Natural killer cell (primary cell): ENCODE measurements around the gene MRS2. TPM values are rescaled to one million over a fixed set of nuclear protein-coding genes. Genes with fewer than 3 reads are reported as not detected.
A peak's percentile ranks its signal among the peaks of the same experiment; 100 is the strongest.

Experiments used
- ATAC-seq, 3 donors: fragments of 150-1000 bp in 2 of 3; fragments of 200-7000 bp in 1 of 3; cut with Tn5 transposase; 1 replicate in 1 of 3; 2 replicates in 2 of 3; pipeline ENCODE4 v1.10.0; 2021; ENCODE audit warnings: mild to moderate bottlenecking in 2 of 3, moderate library complexity in 2 of 3
- DNase-seq, 2 donors: peaks; one replicate each; pipeline versions ENCODE4 v3.0.0 to v3.0.0-alpha.2; 2013 to 2021; ENCODE audit warnings: mixed read lengths in 1 of 2
- H3K27ac ChIP-seq: one replicate; pipeline ENCODE4 v1.5.1; 2013; ENCODE audit warnings: mild to moderate bottlenecking, low read length
- H3K27me3 ChIP-seq: one replicate; pipeline ENCODE4 v1.6.1; 2013; ENCODE audit warnings: low read length; ENCODE audit not compliant: control insufficient read depth, insufficient read depth
- H3K36me3 ChIP-seq: one replicate; pipeline ENCODE4 v1.6.1; 2013; ENCODE audit warnings: low read length; ENCODE audit not compliant: control insufficient read depth, insufficient read depth
- H3K4me1 ChIP-seq: one replicate; pipeline ENCODE4 v1.6.1; 2013; ENCODE audit warnings: low read length; ENCODE audit not compliant: control insufficient read depth, insufficient read depth
- H3K4me3 ChIP-seq: one replicate; pipeline ENCODE4 v1.5.1; 2013; ENCODE audit warnings: low read length
- H3K9me3 ChIP-seq: one replicate; pipeline ENCODE4 v1.6.1; 2013; ENCODE audit warnings: low read length; ENCODE audit not compliant: control insufficient read depth, insufficient read depth
- H3K27ac Mint-ChIP-seq, 2 donors: one replicate each; pipeline ENCODE4 v1.8.0; 2022; ENCODE audit warnings: mild to moderate bottlenecking in 2 of 2, mixed read lengths in 2 of 2, moderate library complexity in 1 of 2
- H3K27me3 Mint-ChIP-seq, 2 donors: one replicate each; pipeline ENCODE4 v1.8.0; 2022; ENCODE audit warnings: low read depth in 2 of 2, mixed read lengths in 2 of 2
- H3K36me3 Mint-ChIP-seq: one replicate; pipeline ENCODE4 v1.8.0; 2022; ENCODE audit warnings: mixed read lengths
- H3K4me1 Mint-ChIP-seq, 2 donors: one replicate each; pipeline ENCODE4 v1.8.0; 2022; ENCODE audit warnings: mixed read lengths in 2 of 2
- H3K4me3 Mint-ChIP-seq: one replicate; pipeline ENCODE4 v1.8.0; 2022; ENCODE audit warnings: mild to moderate bottlenecking, moderate library complexity, mixed read lengths
- H3K9me3 Mint-ChIP-seq, 2 donors: one replicate each; pipeline ENCODE4 v1.8.0; 2022; ENCODE audit warnings: mixed read lengths in 2 of 2
- CTCF ChIP-seq: fragments of 200-600 bp; IDR thresholded peaks from one replicate; pipeline ENCODE4 v1.8.0; 2022; ENCODE audit warnings: antibody characterized with exemption
- WGBS: methylation state at CpG from one replicate; pipeline ENCODE4 v1.1.7; 2013; ENCODE audit warnings: missing lambda C conversion rate; ENCODE audit not compliant: insufficient coverage; 5-methylcytosine and 5-hydroxymethylcytosine counted together
- intact Hi-C: fragments of 100-400 bp; cut with micrococcal nuclease; formaldehyde crosslinking; loops from one replicate; pipeline ENCODE4 v1.14.2; 2022
- total RNA-seq, 4 donors: library from RNA; stranded (reverse); fragments of 120-200 nt in 1 of 4; gene quantifications; one replicate each; pipeline versions ENCODE4 v1.2.3 to v1.2.4, GENCODE V29; 2013 to 2022

Gene MRS2
- total RNA-seq, 3 donors from 2014 or later (not counting 1 experiment from before 2014, with no cell fraction given), result 9.0 to 12.8 (median 10.8) TPM

GRCh38 chr6:24430086-24430485 is 27.4 kb downstream of the MRS2 start:
- Mint-ChIP-seq H3K36me3 (peaks cover 7% of the 10 kb centered on the region), H3K4me3 (no peak overlapping the region), H3K4me1 (no peaks in the 10 kb centered on the region), H3K27me3 (no peaks in the 10 kb centered on the region), H3K9me3 (no peaks in the 10 kb centered on the region), H3K27ac (peak overlapping the region in 1 of 2 donors; percentile 56)
- TF ChIP-seq CTCF, result no peak
- WGBS, result 90% methylated on average over 3 of the region's 3 CpGs
- Histone ChIP-seq H3K27ac (no peak overlapping the region), H3K9me3 (no peaks in the 10 kb centered on the region), H3K27me3 (no peaks in the 10 kb centered on the region), H3K4me1 (no peaks in the 10 kb centered on the region), H3K4me3 (no peak overlapping the region), H3K36me3 (peaks cover 11% of the 10 kb centered on the region)
- intact Hi-C loops, result no loop called here
- ATAC-seq, result no peak
- no peak for DNase-seq

- DNase-seq, result peak in 1 of 2 donors; percentile 65
- Histone ChIP-seq H3K27ac (no peak overlapping the region), H3K4me1 (no peaks in the 10 kb centered on the region), H3K4me3 (no peak overlapping the region), H3K9me3 (no peaks in the 10 kb centered on the region), H3K36me3 (peaks cover 3% of the 10 kb centered on the region), H3K27me3 (no peaks in the 10 kb centered on the region)
- Mint-ChIP-seq H3K9me3 (no peaks in the 10 kb centered on the region), H3K4me3 (no peak overlapping the region), H3K4me1 (no peaks in the 10 kb centered on the region), H3K27me3 (no peaks in the 10 kb centered on the region), H3K36me3 (peaks cover 7% of the 10 kb centered on the region), H3K27ac (no peak overlapping the region)
- intact Hi-C loops, result no loop called here
- peak; percentile 76 for TF ChIP-seq CTCF
- WGBS, result no CpG with 5 or more reads among the region's 1 CpG
- ATAC-seq, result peak; percentile 44 to 70 (median 60)
Measured at GRCh38 chr6:24431045-24431451, 28.3 kb downstream of the MRS2 start.

GRCh38 chr6:24432611-24433010 is 29.9 kb downstream of the MRS2 start:
- DNase-seq (no peak), ATAC-seq (no peak)
- Mint-ChIP-seq H3K4me3 (no peak overlapping the region), H3K27ac (no peak overlapping the region), H3K36me3 (no peaks in the 10 kb centered on the region), H3K4me1 (no peaks in the 10 kb centered on the region), H3K27me3 (no peaks in the 10 kb centered on the region), H3K9me3 (no peaks in the 10 kb centered on the region)
- Histone ChIP-seq H3K9me3 (no peaks in the 10 kb centered on the region), H3K4me3 (no peak overlapping the region), H3K27me3 (no peaks in the 10 kb centered on the region), H3K4me1 (no peaks in the 10 kb centered on the region), H3K36me3 (no peaks in the 10 kb centered on the region), H3K27ac (no peak overlapping the region)
- intact Hi-C loops, result no loop called here
- WGBS, result 97% methylated on average over 9 of the region's 9 CpGs
- TF ChIP-seq CTCF, result no peak

GRCh38 chr6:24436979-24437378 is 34.2 kb downstream of the MRS2 start:
- no peak overlapping the region for H3K4me3 ChIP-seq
- Mint-ChIP-seq H3K27ac (no peak overlapping the region), H3K27me3 (no peaks in the 10 kb centered on the region), H3K9me3 (no peaks in the 10 kb centered on the region), H3K4me1 (no peaks in the 10 kb centered on the region), H3K4me3 (no peak overlapping the region), H3K36me3 (no peaks in the 10 kb centered on the region)
- TF ChIP-seq CTCF, result no peak
- no peak overlapping the region for H3K27ac ChIP-seq
- intact Hi-C loops, result no loop called here
- ATAC-seq (no peak), DNase-seq (no peak)
- no peaks in the 10 kb centered on the region for H3K4me1 ChIP-seq
- H3K9me3 ChIP-seq, result no peaks in the 10 kb centered on the region
- WGBS, result 92% methylated on average over 14 of the region's 14 CpGs
- H3K27me3 ChIP-seq, result no peaks in the 10 kb centered on the region
- no peaks in the 10 kb centered on the region for H3K36me3 ChIP-seq
